Neural crest cell (in vitro differentiated cells): ENCODE measurements around the gene ARF5. TPM values are rescaled to one million over a fixed set of nuclear protein-coding genes. Genes with fewer than 3 reads are reported as not detected.

Source experiments
- DNase-seq: peaks from one replicate; pipeline ENCODE4 v3.0.0; 2021; ENCODE audit warnings: low read depth, mixed read lengths, low spot score
- H3K27ac Mint-ChIP-seq: one replicate; pipeline ENCODE4 v1.8.0; 2021; ENCODE audit warnings: mild to moderate bottlenecking, mixed read lengths; ENCODE audit not compliant: unreplicated experiment
- H3K27me3 Mint-ChIP-seq: 2 replicates; pipeline ENCODE4 v1.8.0; 2021; ENCODE audit warnings: low read depth, mild to moderate bottlenecking, mixed read lengths
- H3K36me3 Mint-ChIP-seq: 2 replicates; pipeline ENCODE4 v1.8.0; 2021; ENCODE audit warnings: low read depth, mild to moderate bottlenecking, mixed read lengths
- H3K4me1 Mint-ChIP-seq: 2 replicates; pipeline ENCODE4 v1.8.0; 2021; ENCODE audit warnings: mixed read lengths
- H3K4me3 Mint-ChIP-seq: one replicate; pipeline ENCODE4 v1.8.0; 2021; ENCODE audit warnings: mild to moderate bottlenecking, mixed read lengths
- H3K9me3 Mint-ChIP-seq: 2 replicates; pipeline ENCODE4 v1.8.0; 2021; ENCODE audit warnings: mixed read lengths
- total RNA-seq: library from RNA; stranded (reverse); gene quantifications from 2 replicates; pipeline ENCODE4 v1.2.1, GENCODE V29; 2021
- TF ChIP-seq, protein P1 (sequence below): fragments of 200-600 bp; sonication (generic); conservative IDR thresholded peaks from 2 replicates; pipeline ENCODE4 v1.5.0; 2021; ENCODE audit warnings: antibody characterized with exemption, mild to moderate bottlenecking

Gene ARF5
- total RNA-seq, 1 donor from 2014 or later = 160 TPM

DNA sequence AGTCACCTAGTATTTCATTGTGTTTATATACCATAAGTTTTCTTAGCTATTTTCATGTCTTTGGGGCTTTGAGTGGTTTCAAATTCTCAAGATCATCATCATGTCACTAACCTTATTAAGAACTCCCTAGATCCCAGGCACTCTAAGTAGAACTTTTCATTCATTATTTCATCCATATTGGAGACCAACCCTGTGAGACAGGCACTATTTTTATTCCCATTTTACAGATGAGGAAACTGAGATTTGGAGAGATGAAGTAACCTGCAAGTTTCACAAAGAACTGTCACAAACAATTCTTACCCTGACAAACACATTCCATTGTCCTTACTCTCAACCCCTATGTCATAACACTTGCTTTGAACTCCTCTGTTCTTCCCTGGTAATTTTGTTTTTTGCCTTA, 50.0 kb downstream of the ARF5 start:
- H3K27ac Mint-ChIP-seq = no peak overlapping the region
- no peaks in the 10 kb centered on the region for H3K36me3 Mint-ChIP-seq
- TF ChIP-seq, protein P1, sequence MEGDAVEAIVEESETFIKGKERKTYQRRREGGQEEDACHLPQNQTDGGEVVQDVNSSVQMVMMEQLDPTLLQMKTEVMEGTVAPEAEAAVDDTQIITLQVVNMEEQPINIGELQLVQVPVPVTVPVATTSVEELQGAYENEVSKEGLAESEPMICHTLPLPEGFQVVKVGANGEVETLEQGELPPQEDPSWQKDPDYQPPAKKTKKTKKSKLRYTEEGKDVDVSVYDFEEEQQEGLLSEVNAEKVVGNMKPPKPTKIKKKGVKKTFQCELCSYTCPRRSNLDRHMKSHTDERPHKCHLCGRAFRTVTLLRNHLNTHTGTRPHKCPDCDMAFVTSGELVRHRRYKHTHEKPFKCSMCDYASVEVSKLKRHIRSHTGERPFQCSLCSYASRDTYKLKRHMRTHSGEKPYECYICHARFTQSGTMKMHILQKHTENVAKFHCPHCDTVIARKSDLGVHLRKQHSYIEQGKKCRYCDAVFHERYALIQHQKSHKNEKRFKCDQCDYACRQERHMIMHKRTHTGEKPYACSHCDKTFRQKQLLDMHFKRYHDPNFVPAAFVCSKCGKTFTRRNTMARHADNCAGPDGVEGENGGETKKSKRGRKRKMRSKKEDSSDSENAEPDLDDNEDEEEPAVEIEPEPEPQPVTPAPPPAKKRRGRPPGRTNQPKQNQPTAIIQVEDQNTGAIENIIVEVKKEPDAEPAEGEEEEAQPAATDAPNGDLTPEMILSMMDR = no peak
- no peak for DNase-seq
- H3K27me3 Mint-ChIP-seq = no peaks in the 10 kb centered on the region
- H3K9me3 Mint-ChIP-seq = peaks cover 2% of the 10 kb centered on the region
- peaks cover 9% of the 10 kb centered on the region for H3K4me1 Mint-ChIP-seq
- no peak overlapping the region for H3K4me3 Mint-ChIP-seq

Other genes with a start within 250 kb of the ARF5 start
- gene ZNF800, start 195.7 kb upstream of the ARF5 start, total RNA-seq = 29.5 and 29.8 TPM in 2 replicates
- gene GCC1, start 2.8 kb upstream of the ARF5 start, total RNA-seq = 15.3 and 16.4 TPM in 2 replicates
- 1.4 and 2.0 TPM in 2 replicates for gene FSCN3, start 5.3 kb downstream of the ARF5 start, total RNA-seq
- gene PAX4, start 29.7 kb downstream of the ARF5 start, total RNA-seq = not detected in 2 replicates
- 184 and 188 TPM in 2 replicates for gene SND1, start 63.8 kb downstream of the ARF5 start, total RNA-seq